ENCODE results near the gene CCDC188. TPM values are rescaled to one million over a fixed set of nuclear protein-coding genes. Genes with fewer than 3 reads are reported as not detected.

The CCDC188 gene
- total and polyA plus RNA-seq, 2 of the 13 experiments (the other 11 are each of a cell fraction or from before 2014, with no cell fraction given) = not detected

DNA sequence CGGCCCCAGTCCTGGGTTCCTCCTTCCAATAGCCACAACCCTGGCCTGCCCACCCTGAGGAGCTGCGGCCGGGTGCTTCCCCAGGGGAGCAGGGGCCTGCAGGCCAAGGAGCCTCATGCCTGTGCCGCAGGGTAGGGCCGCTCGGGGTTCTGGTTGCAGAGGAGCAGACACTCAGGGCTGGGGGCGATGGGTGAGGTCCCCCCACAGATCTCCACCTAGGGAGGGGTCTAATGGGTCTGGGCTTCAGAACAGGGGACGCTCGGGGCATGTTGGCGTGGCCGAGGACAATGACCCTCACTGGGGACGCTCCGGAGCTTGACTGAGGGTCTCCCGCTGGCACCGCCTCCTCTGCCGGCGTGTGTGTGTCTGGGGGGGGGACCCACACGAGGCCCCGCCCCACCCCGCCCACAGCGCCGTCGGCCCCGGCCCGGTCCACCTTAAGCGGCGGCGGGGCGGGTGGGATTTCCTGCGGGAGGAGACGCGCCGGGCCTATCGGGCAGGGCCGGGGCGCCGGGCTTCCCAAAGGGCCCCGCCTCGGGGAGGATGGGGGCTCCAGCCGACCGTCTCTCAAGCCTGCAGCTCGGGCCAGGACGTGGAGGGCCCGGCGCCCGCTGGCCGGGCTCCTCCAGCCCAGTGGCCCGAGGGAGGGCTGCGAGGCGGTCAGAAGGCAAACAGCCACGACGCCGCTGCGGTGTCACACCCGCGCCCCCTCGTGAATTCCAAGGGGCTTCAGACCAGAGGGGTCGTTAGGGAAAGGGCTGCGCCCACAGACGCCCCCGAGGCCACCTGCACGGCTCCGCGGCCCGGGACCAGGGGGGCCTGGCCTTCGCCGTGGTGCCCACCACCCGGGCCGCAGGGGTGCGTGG lies 19.9 kb downstream of the CCDC188 start (continued):
- TF ChIP-seq ZNF441 (CRISPR knock-in tag; IDR thresholded peaks at IDR 0.05; ENCODE audit: borderline replicate concordance) = 0 out of 2 replicates have a peak, but pooled peaks have one; percentile 30
- no peak for TF ChIP-seq MAF1 (CRISPR knock-in tag; IDR thresholded peaks at IDR 0.05; ENCODE audit: borderline replicate concordance)
- TF ChIP-seq, protein P1, sequence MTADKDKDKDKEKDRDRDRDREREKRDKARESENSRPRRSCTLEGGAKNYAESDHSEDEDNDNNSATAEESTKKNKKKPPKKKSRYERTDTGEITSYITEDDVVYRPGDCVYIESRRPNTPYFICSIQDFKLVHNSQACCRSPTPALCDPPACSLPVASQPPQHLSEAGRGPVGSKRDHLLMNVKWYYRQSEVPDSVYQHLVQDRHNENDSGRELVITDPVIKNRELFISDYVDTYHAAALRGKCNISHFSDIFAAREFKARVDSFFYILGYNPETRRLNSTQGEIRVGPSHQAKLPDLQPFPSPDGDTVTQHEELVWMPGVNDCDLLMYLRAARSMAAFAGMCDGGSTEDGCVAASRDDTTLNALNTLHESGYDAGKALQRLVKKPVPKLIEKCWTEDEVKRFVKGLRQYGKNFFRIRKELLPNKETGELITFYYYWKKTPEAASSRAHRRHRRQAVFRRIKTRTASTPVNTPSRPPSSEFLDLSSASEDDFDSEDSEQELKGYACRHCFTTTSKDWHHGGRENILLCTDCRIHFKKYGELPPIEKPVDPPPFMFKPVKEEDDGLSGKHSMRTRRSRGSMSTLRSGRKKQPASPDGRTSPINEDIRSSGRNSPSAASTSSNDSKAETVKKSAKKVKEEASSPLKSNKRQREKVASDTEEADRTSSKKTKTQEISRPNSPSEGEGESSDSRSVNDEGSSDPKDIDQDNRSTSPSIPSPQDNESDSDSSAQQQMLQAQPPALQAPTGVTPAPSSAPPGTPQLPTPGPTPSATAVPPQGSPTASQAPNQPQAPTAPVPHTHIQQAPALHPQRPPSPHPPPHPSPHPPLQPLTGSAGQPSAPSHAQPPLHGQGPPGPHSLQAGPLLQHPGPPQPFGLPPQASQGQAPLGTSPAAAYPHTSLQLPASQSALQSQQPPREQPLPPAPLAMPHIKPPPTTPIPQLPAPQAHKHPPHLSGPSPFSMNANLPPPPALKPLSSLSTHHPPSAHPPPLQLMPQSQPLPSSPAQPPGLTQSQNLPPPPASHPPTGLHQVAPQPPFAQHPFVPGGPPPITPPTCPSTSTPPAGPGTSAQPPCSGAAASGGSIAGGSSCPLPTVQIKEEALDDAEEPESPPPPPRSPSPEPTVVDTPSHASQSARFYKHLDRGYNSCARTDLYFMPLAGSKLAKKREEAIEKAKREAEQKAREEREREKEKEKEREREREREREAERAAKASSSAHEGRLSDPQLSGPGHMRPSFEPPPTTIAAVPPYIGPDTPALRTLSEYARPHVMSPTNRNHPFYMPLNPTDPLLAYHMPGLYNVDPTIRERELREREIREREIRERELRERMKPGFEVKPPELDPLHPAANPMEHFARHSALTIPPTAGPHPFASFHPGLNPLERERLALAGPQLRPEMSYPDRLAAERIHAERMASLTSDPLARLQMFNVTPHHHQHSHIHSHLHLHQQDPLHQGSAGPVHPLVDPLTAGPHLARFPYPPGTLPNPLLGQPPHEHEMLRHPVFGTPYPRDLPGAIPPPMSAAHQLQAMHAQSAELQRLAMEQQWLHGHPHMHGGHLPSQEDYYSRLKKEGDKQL (CRISPR knock-in tag; IDR thresholded peaks at IDR 0.05; ENCODE audit: low read depth) = no peak
- no peak for TF ChIP-seq JDP2 (CRISPR knock-in tag; IDR thresholded peaks at IDR 0.05; ENCODE audit: borderline replicate concordance)
- TF ChIP-seq, protein P2, sequence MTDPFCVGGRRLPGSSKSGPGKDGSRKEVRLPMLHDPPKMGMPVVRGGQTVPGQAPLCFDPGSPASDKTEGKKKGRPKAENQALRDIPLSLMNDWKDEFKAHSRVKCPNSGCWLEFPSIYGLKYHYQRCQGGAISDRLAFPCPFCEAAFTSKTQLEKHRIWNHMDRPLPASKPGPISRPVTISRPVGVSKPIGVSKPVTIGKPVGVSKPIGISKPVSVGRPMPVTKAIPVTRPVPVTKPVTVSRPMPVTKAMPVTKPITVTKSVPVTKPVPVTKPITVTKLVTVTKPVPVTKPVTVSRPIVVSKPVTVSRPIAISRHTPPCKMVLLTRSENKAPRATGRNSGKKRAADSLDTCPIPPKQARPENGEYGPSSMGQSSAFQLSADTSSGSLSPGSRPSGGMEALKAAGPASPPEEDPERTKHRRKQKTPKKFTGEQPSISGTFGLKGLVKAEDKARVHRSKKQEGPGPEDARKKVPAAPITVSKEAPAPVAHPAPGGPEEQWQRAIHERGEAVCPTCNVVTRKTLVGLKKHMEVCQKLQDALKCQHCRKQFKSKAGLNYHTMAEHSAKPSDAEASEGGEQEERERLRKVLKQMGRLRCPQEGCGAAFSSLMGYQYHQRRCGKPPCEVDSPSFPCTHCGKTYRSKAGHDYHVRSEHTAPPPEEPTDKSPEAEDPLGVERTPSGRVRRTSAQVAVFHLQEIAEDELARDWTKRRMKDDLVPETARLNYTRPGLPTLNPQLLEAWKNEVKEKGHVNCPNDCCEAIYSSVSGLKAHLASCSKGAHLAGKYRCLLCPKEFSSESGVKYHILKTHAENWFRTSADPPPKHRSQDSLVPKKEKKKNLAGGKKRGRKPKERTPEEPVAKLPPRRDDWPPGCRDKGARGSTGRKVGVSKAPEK (CRISPR knock-in tag; IDR thresholded peaks at IDR 0.05; ENCODE audit: borderline replicate concordance) = no peak
- no peak for TF ChIP-seq ZBTB21 (CRISPR knock-in tag; IDR thresholded peaks at IDR 0.05)
- TF ChIP-seq, protein P3, sequence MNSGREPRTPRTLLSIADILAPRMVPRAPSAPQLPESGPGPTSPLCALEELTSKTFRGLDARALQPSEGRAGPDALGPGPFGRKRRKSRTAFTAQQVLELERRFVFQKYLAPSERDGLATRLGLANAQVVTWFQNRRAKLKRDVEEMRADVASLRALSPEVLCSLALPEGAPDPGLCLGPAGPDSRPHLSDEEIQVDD (CRISPR knock-in tag; IDR thresholded peaks at IDR 0.05; ENCODE audit: borderline replicate concordance) = no peak
- TF ChIP-seq, protein P4, sequence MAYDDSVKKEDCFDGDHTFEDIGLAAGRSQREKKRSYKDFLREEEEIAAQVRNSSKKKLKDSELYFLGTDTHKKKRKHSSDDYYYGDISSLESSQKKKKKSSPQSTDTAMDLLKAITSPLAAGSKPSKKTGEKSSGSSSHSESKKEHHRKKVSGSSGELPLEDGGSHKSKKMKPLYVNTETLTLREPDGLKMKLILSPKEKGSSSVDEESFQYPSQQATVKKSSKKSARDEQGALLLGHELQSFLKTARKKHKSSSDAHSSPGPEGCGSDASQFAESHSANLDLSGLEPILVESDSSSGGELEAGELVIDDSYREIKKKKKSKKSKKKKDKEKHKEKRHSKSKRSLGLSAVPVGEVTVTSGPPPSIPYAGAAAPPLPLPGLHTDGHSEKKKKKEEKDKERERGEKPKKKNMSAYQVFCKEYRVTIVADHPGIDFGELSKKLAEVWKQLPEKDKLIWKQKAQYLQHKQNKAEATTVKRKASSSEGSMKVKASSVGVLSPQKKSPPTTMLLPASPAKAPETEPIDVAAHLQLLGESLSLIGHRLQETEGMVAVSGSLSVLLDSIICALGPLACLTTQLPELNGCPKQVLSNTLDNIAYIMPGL (CRISPR knock-in tag; IDR thresholded peaks at IDR 0.05; ENCODE audit: borderline replicate concordance in 1 of 2, low read depth in 1 of 2) = peak in 1 of 2 experiments; percentile 6; a peak in 1 of 4 replicates
- TF ChIP-seq ZNF44 (CRISPR knock-in tag; IDR thresholded peaks at IDR 0.05) = no peak
- TF ChIP-seq ZNF766 (CRISPR knock-in tag; IDR thresholded peaks at IDR 0.05; ENCODE audit: borderline replicate concordance) = no peak
- TF ChIP-seq CHD4 (IDR thresholded peaks at IDR 0.05; ENCODE audit: borderline replicate concordance, low read length) = no peak
- no peak for TF ChIP-seq ZNF543 (CRISPR knock-in tag; IDR thresholded peaks at IDR 0.05)
- no peak for TF ChIP-seq ZNF256 (CRISPR knock-in tag; conservative IDR thresholded peaks at IDR 0.05)
- no peak for TF ChIP-seq ZNF143 (CRISPR knock-in tag; IDR thresholded peaks at IDR 0.05)
- TF ChIP-seq, protein P5, sequence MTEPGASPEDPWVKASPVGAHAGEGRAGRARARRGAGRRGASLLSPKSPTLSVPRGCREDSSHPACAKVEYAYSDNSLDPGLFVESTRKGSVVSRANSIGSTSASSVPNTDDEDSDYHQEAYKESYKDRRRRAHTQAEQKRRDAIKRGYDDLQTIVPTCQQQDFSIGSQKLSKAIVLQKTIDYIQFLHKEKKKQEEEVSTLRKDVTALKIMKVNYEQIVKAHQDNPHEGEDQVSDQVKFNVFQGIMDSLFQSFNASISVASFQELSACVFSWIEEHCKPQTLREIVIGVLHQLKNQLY (CRISPR knock-in tag; IDR thresholded peaks at IDR 0.05) = no peak
- no peak for TF ChIP-seq ZSCAN21 (CRISPR knock-in tag; IDR thresholded peaks at IDR 0.05; ENCODE audit: borderline replicate concordance)
